GM18909 (cell line): ENCODE measurements around the gene SH3D19.
"Not testable (repeated sequence)": the region's sequence is repeated elsewhere in the genome, so short reads cannot be mapped to it uniquely, and the experiment has no call there.

Source experiments
- ATAC-seq: cut with Tn5 transposase; IDR thresholded peaks from one replicate; pipeline ENCODE4 v1.9.1; 2021; ENCODE audit warnings: mild to moderate bottlenecking; ENCODE audit not compliant: unreplicated experiment, poor library complexity

Gene SH3D19

DNA sequence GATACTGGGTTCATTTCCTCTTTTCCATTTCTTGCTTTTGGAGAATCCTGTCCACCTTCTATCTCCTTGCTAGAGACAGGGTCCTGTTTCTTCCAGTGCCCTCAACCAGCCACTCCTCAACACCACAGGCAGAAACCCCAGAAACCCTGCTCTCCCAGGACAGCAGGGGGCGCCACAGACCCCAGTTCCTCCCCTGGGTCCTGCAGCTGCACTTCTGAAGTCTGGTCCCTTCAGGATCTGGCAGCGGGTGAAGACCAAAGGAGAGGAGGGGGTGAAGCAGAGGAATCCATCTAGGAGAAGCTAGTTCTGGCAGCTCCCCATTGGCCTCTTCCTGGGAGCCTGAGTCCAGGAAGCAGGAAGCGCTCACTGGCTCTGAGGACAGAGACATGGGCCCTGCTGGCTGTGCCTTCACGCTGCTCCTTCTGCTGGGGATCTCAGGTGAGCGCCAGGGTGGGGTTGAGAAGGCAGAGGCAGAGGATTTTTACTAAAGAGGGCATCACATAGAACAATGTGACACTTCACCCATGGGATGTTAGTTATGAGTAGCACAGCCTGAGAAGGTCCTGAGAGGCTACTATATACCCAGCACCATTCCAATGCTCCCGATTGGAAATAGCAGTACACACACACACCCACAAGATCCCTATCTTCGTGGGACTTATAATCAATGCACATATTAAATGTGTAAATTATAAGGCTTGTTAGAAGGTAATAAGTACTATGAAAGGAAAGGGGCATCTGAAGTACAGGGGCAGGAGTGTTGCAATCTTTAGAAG lies 48.4 kb downstream of the SH3D19 start, which contains the start of gene PRSS48:
TSS of gene PRSS48 (plus strand) at position 375 of the 776 bp plus-strand sequence. CDS start at position 387, 12 bp downstream.
- no peak for ATAC-seq

DNA sequence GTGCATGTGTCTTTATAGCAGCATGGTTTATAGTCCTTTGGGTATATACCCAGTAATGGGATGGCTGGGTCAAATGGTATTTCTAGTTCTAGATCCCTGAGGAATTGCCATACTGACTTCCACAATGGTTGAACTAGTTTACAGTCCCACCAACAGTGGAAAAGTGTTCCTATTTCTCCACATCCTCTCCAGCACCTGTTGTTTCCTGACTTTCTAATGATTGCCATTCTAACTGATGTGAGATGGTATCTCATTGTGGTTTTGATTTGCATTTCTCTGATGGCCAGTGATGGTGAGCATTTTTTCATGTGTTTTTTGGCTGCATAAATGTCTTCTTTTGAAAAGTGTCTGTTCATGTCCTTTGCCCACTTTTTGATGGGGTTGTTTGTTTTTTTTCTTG lies 56.5 kb downstream of the SH3D19 start:
- ATAC-seq, result not testable (repeated sequence)

DNA sequence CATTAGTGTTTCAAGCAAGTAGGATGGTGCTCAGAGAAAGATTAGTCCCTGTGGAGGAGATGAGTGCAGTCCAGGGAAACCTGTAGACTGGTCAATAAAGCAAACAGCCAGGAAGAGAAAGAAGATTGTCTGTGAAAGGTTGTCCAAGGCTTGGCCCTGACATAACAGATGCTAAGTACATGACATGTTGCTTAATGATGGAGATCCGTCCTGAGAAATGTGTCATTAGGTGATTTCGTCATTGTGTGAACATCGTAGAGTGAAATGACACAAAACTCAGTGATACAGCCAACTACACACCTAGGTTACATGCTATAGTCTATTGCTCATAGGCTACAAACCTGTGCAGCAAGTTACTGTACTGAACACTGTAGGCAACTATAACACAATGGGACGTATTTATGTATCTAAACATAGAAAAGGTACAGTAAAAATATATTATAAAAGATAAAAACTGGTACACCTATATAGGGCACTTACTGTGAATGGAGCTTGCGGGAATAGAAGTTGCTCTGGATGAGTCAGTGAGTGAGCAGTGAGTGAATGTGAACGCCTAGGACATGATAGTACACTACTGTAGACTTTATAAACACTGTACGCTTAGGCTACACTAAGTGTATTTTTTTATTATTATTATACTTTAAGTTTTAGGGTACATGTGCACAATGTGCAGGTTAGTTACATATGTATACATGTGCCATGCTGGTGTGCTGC lies 57.4 kb downstream of the SH3D19 start:
- no peak for ATAC-seq

DNA sequence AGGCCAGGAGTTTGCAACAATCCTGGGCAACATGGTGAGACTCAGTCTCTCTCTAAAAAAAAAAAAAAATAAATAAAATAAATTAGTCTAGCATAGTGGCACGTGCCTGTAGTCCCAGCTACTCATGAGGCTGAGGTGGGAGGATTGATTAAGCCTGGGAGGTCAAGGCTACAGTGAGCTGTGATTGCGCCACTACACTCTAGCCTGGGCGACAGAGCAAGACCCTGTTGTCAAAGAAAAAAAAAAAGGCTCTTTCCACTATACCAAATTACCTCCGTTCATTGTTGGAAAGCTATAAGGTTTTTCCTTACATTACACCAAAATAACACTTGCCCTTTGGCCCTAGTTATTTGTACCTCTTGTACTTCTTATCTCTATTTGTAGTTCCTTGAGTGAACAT lies 58.3 kb downstream of the SH3D19 start:
- no peak for ATAC-seq

DNA sequence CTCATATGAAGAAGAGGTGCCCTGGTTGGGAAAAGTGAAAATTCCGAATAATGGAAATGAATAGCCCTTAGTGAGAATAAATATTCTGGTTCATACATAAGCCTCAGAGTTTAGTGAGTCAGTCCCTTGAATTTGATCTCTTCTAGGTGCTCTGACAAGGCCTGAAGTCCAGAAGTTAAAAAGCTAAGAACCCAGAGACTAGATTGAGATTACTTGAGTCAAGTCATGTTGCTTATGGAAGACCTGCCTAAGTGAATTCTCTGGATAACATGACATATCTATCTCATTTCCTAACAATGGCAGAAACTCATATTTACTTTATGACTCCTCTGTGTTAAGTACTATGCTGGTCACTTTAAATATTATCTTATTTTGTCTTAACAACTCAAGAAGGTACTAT lies 58.9 kb downstream of the SH3D19 start:
- ATAC-seq, result no peak

DNA sequence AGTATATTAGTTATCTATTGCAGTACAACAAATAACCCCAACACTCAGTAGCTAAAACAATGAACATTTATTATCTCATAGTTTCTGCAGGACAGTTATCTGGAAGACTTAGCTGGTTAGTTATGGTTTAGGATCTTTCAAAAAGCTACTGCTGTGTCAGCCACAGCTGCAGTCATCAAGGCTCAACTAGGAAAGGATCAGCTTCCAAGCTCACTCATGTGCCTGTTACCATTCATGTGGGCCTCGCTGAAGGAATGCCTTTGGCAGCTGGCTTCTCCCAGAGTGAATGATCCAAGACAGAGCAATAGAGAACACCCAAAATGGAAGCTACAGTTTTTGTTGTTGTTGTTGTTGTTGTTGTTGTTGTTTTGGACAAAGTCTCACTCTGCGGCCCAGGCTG lies 62.0 kb downstream of the SH3D19 start:
- no peak for ATAC-seq

DNA sequence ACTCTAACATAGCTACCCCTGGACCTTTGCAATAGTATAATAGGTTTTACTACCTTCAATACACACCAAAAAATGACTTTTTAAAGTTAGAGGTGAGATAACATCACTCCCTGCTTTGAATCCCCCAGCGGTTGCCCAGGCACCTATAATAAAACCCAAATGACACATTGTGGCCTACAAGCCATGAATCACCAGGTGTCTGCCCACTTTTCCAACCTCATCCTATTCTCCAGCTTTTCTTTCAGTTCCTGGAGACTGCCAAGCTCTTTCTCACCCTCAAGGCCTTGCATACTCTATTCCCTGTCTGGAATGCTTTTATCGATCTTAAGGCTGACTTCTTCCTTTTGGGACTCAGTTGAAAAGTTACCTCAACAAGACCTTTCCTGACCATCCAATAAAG lies 64.9 kb downstream of the SH3D19 start:
- no peak for ATAC-seq

DNA sequence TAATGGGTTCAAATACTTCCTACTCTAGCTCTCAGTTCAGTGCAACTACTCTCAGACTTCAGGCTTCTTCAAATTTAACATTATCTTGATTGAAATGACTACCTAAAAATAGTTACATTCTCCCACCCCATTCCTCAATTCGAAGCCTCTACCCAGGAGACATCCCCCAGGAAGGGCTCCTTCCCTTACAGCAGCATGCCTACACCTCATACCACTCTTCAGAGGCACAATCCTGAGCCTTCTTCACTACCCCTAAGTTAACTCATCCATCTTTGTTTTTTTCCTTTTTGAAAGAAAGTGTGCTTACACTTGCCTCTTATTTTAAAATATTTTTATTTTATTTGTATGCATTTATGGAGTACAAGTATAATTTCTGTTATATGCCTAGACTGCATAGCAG lies 65.7 kb downstream of the SH3D19 start:
- ATAC-seq, result no peak

DNA sequence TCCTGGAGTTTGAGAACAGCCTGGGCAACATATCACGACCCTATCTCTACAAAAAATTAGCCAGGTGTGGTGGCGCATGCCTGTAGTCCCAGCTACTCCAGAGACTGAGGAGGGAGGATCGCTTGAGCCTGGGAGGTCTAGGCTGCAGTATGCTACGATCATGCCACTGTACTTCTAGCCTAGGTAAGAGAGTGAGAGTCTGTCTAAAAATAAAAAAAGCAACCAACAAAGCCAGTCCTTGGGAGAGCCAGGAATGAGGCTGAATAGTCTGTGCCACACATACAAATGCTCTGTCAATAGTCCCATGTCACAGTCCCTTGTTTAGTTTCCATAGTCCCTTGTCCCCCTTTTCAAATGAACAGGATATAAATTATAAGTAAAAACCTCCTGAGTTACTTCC lies 67.7 kb downstream of the SH3D19 start:
- ATAC-seq, result no peak

DNA sequence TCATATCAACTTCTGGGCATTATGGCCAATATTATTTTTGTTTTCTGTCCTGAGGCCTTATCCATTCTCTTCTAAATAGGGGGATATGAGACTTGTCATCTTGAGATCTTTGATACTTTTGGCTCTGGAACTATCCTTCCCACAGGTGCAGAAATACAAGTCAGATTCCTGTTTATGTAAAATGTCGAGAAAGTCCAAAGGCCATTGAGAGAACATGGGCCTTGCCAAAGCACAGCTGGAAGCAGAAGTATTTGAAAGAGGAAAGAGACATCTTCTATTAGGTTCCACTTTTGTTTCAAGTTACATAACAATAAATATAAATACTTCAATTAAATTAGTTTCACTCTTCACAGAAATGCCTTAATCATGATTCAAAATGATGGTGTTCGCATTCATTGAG lies 69.3 kb downstream of the SH3D19 start:
- ATAC-seq, result no peak

DNA sequence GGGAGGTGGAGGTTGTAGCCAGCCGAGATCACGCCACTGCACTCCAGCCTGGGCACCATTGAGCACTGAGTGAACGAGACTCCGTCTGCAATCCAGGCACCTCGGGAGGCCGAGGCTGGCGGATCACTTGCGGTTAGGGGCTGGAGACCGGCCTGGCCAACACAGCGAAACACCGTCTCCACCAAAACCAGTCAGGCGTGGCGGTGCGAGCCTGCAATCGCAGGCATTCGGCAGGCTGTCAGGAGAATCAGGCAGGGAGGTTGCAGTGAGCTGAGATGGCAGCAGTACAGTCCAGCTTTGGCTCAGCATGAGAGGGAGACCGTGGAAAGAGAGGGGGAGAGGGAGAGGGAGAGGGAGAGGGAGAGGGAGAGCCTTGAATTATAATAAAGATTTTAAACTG lies 69.7 kb downstream of the SH3D19 start:
- not testable (repeated sequence) for ATAC-seq

DNA sequence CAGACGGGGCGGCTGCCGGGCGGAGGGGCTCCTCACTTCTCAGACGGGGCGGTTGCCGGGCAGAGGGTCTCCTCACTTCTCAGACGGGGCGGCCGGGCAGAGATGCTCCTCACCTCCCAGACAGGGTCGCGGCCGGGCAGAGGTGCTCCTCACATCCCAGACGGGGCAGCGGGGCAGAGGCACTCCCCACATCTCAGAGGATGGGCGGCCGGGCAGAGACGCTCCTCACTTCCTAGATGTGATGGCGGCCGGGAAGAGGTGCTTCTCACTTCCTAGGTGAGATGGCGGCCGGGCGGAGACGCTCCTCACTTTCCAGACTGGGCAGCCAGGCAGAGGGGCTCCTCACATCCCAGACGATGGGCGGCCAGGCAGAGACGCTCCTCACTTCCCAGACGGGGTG lies 70.2 kb downstream of the SH3D19 start:
- not testable (repeated sequence) for ATAC-seq

DNA sequence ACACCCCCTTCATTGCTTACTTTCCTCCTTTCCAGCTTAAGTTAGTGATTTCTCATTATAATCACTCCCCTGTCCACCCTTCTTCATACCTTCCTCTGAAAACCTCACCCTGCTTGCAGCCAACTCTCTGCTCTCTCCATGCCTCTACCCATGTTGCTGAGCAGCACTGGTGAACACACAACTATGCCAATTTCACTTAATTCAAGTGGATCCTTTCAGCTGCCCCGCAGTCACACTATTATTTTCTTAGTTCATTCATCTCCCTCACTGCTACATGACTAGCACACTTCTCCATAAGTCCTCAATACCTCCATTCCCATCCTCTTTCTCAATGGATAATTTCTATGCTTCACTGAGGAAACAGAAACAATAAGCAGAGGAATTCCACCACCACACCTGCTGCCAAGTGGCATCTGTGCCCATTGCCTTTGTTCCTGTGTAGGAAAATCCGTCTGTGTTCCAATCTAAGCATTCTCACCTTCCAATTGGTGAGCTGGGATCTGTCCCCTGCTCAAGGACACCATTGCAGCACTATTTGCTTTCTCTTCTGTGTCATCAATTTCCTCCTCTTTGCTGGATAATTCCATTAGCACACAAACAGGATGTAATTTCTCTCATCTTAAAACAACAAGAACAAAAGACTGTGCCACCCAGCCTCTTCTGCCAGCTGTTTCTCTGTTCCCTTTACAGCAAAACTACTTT lies 73.7 kb downstream of the SH3D19 start:
- no peak for ATAC-seq

DNA sequence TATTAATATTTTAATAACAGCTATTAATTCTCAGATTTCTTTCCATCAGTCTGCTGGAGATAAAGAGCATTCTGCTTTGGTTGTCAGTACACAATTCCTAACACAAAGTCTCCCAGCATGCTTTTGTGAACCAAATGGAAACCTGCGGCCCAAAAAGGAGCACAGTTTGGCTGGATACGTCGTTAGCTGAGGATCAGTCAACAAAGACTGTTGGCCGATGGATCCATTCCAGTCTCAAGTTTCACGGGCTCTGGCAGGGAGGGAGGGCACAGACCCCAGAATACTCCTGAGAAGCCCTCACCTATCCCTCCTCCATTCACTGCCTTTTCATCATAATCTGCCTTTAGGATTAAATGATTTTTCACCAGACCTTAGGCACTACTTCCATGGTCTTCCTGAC lies 74.7 kb downstream of the SH3D19 start:
- no peak for ATAC-seq

DNA sequence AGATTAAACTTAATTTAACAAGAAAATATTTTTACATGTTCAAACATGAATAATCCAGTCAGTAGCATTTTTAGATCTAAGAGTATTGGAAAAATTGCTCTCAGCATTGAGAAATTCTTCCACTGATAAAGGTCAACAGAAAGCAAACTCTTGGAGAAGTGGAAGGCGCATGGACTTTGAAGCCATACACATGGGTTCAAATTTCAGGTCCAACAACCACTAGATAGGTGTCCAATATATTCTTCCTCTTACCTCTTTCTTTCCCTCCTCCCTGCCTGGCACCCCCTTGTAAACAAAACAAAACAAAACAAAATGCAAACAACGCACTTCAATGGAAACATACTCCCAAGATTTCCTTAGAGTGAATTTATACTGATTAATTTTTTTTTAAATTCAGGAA lies 76.9 kb downstream of the SH3D19 start:
- ATAC-seq, result no peak

DNA sequence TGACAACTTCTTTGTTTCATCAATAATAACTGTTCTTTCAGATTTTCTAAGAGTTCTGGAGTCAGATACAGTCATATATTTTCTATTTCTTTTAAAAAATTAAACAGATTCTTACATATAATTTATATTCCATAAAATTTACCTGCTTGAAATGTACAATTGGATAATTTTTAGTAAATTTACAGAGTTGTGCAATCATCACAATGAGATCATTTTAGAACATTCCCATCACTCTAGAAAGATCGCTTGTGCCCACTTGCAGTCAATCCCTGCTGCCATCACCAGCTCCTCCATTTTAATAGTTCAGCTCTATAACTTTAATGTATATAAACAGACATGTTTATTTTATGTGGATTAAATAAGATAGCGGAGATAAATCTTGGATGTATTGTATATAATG lies 78.0 kb downstream of the SH3D19 start:
- ATAC-seq, result no peak

DNA sequence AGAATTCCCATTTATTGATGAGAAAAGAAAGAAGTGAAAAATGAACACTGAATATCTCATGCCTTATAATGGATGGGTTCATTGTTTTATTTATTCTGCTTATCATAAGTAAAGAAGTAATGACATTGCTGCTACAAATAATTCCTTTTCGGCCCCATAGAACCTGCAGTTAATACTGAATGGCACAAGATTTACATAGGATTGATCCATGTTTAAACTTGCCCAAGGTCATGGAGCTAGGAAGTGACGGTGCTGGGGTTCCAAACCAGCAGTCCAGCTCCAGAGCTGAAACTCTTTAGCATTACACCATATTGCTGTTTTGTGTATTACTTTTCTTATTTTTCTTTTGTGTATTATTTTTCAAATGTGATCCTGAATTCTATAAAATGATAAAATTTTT lies 78.7 kb downstream of the SH3D19 start:
- no peak for ATAC-seq

DNA sequence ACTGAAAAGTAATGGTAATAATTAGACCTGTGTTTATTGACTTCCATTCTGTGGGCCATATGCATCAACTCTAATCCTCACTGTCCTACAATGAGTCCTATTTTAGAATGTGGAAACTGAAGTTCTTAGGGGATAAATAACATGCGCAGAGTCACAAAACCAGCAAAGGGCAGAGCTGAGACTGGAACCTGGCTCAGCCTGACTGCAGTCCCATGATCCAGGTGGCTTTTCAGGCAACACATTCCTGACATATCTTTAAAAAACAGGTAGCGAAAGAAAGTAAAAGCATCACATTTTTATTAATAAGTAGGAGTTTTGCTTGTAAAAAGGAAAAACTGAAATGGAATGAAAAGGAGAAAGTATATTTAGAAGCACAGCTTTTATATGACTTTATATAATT lies 83.1 kb downstream of the SH3D19 start:
- no peak for ATAC-seq

DNA sequence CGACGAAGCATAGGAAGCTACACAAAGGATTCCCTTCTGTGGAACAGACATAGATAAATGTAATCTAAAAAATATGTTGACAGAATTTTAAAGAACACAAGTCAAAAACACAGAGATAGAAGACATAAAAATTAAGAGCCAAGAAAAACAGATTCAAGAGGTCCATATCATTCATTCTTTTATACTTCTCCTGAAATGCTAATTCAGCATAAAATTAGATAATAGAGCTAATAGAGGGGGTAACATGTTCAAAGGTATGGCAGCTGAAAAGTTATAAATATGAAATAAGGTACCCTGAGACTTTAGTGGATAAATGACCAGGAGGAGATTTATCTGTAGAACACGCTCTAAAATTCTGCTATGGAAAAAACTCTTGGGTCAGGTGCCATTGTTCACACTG lies 85.8 kb downstream of the SH3D19 start:
- no peak for ATAC-seq

DNA sequence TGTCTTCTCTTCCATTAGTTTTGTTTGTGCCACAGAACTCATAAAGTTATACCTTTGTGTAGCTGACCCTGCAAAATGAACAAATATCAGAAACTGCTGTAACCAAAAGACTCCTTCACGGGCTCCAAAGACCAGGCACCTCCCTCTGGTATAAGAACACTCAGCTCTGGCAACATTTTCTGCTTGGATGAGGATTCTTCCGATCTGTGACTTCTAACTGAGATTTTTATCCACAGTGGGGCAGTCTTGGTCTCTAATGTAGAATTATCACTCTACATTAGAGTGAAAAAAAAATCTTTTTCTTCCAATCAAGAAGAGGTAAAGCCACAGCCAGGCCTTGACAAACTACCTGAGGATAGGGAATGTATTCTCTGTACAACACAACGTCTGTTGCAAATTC lies 86.9 kb downstream of the SH3D19 start:
- ATAC-seq, result no peak

DNA sequence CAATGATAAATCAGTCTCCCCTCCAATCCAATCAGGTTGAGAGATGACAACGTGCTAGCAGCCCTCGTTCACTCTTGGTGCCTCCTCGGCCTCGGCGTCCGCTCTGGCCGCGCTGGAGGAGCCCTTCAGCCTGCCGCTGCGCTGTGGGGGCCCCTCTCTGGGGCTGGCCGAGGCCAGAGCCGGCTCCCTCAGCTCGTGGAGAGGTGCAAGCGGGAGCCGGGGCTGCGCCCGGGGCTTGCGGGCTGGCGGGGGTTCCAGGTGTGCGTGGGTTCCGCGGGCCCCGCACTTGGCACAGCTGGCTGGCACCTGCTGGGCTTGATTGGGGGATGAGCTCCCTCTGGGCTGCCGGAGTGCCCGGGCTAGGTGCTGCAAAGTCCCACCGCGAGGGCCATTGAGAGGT lies 89.4 kb downstream of the SH3D19 start:
- ATAC-seq, result no peak
